NCI-H1694 treated with DMSO at 0.1 percent for 48 hours (cell line): Measurements from ENCODE around the gene COG7.
"Not testable (repeated sequence)": the region's sequence is repeated elsewhere in the genome, so short reads cannot be mapped to it uniquely, and the experiment has no call there.

ENCODE experiments used
- DNase-seq: peaks from one replicate; lab custom pipeline; 2025; lab: John Stamatoyannopoulos, UW

Gene COG7

DNA sequence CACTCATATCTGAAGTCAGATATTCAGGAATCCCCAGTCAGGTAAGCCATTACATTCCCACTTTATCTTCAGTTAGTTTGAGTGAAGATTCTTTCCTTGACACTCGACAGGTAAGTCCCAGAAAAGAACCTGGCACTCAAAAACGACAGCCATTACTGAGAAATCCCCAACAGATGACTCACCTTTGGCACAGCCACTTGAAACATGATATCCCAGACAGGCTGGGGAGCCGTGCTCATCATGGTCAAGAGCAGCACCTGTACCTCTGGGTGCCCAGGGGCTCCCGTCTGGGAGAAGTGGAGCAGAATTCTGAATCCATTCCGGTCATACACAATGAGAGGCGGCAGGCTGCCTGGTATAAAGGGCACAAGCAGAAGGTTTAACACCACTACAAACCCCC, 16.8 kb upstream of the COG7 start:
- DNase-seq: no peak

DNA sequence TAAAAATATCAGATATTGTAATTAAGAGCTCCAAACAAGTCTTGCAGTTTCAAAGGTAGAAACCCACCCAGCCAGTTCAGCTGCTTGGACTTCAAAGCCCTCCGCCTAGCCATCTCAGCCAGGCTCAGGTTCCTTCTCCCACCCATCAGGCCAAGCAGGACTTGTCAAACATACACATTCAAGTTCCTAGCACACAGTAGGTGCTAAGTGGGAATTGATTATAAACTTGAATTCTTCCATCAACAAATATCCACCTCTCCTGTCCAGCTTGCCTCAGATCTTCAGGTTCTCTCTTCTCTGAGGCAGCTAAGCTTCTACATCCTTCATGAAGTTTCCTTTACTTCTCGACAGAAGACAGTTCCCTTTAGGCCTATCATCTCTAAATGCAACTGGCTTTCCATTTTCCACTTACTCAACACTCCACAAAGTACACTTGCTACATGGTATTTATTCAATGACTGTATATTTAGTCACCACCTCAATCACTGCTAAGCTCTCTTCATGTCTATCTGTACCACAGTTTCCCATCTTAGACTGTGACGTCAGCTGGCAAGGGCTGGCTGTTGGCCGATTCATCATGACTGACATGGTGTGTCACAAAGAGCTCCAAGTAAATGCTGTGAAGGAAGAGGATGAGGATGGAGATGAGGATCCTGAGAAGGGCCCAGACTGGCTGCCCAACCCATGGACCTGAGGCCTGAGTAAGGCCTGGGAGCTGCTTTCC, 13.3 kb upstream of the COG7 start:
- DNase-seq: no peak

DNA sequence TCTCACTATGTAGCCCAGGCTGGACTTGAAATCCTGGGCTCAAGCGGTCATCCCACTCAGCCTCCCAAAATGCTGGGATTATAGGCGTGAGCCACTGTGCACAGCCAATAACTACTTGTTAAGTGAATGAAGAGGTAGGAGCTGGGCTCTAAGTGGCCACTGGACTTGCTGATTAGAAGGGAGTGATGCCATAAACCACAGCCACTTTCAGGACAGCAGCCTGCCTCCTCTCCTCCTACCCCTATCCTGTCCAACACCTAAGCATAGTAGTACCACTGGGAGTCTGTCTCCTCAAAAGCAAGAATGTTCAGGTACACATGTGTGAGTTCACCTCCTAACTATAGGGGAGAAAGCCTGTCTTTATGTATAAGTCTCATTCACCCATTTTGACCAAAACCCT, 12.2 kb upstream of the COG7 start:
- no peak for DNase-seq

DNA sequence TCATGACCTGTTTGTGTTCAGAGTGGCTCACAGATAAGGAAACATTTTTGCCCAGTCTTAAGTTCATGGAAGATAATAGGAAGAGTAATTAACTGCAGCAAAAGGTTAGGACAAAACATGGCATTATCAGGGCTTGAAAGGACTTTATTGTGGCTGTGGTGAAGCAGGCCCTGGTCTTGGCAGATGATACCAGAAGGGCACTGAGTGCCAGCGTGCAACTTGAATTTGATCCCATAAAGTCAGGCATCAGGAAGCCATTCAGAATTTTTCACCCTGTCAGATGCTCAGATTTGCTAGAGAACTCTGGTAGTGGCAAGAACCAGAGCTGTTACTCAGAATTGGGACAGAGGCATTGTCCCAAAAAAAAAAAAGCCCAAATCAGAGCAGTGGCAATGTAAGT, 11.2 kb upstream of the COG7 start:
- no peak for DNase-seq

DNA sequence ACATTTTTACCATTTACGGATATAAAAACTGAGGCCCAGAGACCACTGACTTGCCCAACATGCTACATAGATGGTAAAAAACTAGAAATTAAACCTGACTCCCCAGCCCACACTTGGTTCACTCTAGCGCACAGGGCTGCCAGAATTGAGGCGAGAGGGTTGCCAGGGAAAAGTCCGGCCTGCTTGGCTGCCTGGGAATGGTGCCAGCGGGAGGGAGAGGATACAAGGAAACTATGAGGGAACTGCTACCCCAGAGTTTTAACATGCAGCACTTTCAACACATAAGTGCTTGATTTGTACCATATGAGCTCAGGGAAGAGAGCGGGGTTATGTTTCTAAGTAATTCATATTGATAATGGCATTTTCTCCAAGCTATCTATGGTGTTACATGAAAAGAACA, 10.0 kb upstream of the COG7 start:
- not testable (repeated sequence) for DNase-seq

DNA sequence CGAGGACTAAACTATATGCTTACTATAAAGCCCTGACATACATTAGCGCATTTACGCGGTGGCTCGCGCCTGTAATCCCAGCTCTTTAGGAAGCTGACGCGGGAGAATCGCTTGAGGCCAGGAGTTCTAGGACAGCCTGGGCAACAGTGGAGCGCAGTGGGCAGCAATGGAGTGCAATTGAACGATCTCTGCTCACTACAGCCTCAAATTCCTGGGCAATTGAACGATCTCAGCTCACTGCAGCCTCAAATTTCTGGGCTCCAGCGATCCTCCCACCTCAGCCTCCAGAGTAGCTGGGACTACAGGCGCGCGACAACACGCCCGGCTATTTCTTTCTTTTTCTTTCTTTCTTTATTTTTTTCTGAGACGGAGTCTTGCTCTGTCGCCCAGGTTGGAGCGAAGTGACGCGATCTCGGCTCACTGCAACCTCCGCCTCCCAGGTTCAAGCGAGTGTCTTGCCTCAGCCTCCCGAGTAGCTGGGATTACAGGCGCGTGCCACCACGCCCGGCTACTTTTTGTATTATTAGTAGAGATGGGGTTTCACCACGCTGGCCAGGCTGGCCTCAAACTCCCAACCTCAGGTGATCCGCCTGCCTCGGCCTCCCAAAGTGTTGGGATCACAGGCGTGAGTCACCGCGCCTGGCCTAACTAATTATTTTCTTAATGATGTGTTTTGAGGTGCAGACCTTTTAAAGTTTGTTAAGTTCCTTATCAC, 506 bp upstream of the COG7 start:
- DNase-seq: no peak

DNA sequence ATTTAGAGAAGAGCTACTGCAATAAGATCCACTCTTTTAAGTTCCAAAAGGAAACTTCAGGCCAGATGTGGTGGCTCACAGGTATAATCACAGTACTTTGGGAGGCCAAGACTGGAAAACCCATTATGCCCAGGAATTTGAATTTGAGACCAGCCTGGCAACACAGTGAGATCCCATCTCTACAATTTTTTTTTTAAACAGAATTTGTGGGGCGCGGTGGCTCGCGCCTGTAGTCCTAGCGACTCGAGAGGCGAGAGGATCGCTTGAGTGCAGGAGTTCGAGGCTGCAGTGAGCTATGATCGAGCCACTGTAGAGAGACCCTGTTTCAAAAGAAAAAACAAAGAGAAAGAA, 793 bp downstream of the COG7 start:
- no peak for DNase-seq

DNA sequence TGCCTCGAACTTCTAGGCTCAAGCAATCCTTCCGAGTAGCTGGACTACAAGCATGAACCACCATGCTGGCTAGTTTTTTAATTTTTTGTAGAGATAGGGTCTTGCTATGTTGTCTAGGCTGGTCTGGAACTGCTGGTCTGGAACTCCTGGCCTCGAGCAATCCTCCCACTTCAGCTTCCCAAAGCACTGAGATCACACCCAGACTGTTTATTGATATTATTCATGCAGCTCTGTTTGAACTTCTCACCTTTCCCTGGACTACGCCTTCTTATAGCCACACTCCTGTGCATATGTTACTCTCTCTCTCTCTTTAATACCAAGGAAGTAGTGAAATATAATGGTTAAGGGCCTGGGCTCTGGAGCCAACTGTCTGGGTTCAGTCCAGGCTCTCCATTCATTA, 4.6 kb downstream of the COG7 start:
- DNase-seq: no peak

DNA sequence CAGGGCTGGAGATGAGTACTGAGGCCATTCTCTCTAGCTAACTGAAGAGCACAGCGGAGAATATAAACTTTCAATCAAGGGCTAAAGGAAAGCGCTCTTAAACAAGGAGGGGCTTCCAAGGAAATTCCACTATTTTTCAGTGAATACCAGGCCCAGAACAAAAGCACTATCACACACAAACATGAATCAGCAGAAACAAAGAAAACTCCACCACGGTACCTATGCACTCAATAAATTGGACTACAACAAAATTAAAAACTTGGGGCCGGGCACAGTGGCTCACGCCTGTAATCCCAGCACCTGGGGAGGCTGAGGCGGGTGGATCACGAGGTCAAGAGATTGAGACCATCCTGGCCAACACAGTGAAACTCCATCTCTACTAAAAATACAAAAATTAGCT, 15.4 kb downstream of the COG7 start:
- not testable (repeated sequence) for DNase-seq

DNA sequence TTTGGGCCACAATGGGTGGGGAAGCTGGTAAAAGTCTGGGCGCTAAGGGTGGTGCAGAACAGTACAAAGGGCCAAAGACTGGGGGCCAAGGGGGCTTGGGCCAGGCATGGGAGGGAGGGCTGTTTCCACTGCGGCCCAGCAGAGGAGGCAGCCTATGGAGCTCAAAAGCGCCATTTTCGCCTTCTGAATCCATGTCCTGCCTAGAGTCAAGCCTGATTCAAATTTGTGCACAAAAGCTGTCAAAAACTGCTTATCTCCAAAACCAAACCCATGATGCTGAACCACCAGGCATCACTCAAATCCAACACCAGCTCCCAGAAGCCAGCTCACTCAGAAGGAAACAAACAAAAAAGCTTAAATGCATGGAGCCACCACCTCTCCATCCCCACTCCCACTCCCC, 16.0 kb downstream of the COG7 start:
- DNase-seq: no peak

DNA sequence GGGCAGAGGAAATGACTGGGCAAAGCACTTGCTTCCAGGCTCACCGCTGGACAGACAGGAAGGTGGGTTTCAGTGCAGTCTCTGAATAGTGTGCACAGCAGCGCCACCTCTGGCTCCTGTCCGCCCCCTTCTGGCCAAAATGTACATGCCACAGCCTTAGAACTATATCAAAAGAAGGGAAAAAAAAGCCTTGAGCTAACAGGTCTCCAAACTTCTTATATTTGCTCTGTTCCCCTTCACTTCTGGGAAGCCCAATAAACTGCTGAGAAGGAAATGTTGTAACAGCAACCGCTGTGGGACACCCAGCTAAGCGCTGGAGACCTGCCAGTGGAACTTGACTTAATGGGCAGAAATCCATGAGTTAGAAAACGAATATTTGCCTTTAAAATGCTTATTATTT, 17.5 kb downstream of the COG7 start:
- peak; percentile 79 for DNase-seq

DNA sequence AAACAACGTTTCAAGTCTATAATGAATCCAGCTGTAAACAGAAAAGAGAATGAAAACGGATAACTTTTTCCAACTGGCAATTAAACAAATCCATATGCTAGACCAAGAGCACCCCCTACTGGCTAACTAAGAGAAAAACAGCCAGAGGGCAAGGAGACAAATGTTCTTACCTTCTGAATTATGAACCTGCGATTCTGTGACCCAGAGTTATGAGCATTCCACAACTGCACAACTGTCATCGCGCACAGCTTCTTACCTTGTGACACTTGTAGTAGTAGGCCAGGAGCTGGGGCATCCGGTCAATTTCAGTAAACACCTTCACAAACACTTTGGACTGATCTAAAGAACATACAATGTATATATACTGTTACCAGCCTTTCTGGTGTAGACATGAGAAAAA, 18.6 kb downstream of the COG7 start:
- peak; percentile 85 for DNase-seq

DNA sequence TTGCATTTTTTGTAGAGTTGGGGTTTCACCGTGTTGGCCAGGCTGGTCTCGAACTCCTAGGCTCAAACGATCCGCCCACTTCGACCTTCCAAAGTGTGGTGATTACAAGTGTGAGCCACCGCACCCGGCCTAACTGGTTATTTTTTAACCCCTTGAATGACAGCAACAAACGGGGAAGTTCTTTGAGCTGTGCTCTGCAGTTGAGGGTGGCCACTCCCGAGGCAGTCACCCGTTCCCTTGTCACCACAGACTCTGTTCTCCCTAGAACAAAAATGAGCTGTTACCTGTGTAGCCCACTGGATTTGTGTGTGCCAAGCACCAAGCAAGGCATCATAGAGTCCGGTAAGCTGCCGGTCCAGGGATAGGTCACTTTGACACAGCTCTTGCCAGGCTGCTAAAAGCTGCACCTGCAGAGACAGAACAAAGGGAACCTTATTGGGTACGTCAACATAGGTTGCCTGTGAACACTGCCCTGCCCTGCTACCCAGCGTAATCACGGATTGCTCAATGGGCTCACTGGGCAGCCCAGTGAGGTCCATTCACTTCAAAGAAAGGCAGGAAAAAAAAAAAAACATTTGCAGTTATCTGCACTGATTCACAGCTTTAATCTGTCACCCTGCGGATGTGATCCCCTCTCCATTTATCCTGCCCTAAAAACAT, 19.6 kb downstream of the COG7 start:
- DNase-seq: no peak

DNA sequence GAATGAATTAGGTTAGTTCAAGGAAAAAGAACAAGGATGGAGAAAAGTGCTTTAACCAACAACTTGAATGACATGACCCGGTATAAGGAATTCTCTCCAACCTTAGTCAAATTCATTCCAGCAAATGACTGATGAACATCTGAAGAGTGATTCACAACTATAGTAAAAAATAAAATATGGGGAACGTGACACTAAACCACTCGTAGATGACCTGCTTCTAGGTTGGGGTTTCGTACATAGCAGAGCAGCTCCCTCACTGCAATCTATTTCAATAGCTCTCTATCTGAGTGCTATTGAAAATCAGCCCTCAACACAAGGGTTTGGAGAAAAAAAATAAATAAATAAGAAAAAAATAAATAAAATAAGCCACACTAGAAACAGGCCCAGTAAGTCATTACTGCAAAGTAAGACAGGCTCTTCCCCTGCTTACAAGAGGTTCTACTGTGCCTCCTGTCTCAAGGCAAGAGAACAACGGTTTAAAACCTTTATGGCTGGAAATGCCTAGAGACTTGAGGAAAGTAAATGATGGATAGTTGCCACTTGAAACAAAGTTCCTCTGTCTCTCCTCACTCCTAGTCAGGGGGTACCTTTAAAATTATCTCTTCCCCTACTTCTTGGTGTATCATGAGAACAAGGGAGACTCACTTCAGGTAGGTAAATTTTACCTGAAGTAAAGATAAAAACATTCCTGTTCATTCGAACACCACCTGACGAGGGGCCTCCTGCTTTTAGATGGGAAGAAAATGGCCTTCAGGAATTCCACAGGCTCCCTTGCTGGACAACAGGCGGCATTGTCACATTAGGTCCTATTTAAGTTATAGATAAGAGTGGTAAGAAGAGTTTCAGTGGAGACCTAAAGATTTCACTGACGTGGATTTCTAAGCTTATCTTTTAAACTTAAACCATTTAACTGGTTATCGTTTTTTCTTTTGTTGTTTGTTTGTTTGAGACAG, 20.5 kb downstream of the COG7 start:
- DNase-seq: no peak

DNA sequence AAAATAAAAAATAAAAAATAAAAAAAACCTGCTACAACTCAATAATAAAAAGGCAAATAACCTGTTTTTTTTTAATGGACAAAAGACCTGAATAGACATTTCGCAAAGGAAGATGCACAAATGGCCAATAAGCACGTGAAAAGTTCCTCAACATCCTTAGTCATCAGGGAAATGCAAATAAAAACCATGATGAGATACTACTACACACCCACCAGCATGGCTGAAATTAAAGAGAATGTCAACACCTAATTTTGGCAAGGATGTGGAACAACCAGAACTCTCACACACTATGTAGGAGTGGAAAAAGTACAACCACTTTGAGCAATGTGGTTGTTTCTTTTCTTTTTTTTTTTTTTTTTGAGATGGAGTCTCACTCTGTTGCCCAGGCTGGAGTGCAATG, 24.6 kb downstream of the COG7 start:
- DNase-seq: no peak

DNA sequence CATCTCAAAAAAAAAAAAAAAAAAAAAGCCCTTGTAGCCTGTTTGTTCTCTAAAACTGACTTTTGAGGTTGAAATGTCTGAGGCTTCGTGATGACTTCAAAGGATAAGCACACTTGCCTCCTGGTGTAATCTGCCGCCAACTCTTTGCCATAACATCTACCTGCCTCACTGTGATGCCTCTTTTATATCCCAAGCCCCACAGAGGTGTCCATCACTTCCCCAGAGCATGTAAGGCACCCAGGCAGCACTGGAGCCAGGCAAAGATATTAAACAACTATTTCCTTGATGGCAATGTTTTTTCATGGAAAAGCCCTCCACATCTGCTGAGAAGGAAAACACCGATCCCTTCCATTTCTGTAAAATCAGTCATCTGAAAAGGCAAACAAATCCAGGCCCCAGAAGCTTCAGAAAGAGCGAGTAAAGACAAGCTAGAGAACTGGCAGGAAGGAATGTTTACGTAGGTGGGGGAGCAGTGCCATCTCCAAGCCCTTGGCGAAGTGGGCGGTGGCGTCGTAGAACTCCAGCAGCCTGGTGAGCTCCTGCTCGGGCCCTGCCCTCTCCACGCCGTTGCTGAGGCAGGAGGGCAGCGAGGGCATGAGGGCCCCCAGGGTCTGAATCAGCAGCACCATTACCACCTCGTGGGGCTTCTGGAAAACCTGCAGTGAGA, 28.6 kb downstream of the COG7 start:
- DNase-seq: peak; percentile 33

DNA sequence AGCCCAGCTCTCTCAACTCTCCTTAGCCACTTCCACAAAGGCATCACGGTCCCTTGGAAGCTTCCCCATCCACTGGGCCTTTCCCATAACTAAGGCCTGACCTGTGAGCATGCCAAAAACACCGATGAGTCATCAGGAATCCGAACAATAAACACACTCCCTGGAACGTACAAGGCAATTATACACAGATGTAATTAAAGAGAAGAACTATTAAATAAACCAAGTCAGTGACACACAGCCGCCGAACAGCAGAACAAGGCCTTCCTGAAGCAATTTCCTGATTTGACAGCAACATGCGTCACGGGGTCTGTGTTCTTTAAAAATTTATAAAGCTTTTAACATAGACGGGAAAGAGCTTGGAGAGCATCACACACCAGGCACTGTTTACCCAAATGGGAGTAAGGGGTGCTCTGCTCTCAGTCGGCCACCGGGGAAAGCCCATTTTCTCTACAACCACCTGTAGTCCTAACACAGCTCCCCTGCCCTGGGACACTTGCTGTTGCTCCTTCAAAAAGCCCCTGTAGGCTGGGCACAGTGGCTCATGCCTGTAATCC, 29.4 kb downstream of the COG7 start:
- DNase-seq: peak; percentile 40

DNA sequence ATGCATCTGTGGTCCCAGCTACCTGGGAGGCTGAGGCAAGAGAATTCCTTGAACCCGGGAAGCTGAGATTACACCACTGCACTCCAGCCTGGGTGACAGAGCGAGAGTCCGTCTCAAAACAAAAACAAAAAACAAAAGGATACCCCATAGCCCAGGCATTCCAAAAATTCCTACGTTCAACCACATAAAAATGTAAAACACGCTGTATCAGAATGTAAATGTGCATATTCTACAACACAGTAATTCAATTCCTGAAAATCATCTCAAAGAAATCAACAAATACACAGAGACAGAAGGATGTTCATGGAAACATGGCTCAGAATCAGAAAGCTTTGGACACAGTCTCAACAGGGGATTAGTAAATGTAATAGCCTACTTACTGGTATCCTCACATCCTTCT, 33.0 kb downstream of the COG7 start:
- no peak for DNase-seq

DNA sequence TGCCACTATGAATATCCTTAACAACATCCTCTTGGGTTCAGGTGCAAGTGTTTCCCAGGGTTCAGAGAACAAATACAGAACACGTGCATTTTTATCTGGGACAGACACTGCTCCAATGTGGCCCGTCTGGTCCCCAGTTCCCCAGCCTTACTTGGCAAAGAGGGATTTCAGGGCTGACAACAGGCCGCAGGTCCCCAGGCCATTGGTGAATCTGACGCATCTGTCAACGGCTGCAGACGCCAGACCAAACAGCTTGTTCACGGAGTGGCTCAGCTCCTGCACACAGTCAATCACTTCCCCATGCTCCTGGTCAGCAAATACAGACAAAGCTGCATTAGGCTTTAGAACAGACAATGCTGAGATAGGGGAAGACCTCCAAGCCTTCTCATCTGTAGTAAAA, 36.2 kb downstream of the COG7 start:
- no peak for DNase-seq

DNA sequence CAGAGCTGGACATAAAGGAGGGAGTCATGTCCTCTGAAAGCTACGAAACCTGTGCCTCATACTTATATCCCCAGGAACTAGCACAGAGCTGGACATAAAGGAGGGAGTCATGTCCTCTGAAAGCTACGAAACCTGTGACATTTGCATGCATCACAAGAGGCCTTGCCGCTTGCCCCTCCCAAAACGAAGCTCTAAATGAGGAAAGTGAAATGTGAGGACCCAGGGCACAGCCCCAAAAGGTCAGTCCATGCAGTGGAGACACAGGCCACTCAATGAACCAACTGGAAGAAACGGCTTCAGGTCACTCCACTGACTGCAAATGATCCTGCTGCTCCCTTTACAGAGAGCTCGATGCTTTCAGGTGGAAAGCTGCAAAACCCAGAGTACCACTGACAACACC, 38.3 kb downstream of the COG7 start:
- no peak for DNase-seq

DNA sequence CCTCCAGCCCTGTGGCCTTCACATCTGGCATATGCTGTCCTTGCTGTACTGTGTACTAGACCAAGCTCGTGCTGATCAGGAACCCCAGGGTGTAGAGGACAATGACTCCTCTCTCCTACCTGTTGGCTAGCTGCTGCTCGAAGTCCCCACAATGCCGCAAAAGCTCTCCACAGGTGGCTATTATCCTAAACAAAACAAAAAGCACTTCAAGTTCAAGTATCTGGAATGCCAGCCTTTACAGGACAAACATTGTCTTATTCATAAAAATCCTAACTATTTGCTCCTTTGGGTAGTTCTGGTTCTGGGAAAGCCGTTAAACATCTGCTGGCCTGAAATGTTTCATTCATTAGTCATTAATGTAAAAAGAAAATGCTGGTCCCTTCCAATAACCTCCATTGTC, 42.8 kb downstream of the COG7 start:
- no peak for DNase-seq

DNA sequence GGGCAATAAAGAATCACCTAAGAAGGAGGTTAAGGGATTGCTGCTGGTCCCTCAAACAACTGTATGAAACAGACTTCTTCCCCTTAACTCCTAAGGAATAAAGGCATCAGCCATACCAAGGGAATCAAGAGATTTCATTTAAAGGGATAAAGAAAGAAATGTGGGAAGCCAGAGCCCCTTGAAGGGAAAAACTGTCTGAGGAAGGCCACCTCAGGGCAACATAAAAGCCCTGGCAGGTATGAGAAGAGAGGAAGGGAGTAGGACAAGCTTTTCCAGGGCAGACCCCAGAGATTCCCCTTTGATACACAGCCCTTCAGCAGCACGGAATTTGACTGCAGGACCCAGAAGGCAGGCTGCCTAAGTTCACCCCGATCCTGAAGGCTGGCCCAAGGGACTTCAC, 43.5 kb downstream of the COG7 start:
- no peak for DNase-seq
